PC-3 (cell line): ENCODE data around the gene GAS7.

Source experiments
- CTCF ChIP-seq: fragments of 300-600 bp; sonication (generic); conservative IDR thresholded peaks from 2 replicates; pipeline ENCODE4 v1.5.1; 2017; ENCODE audit warnings: antibody characterized with exemption, low read depth, mild to moderate bottlenecking, low read length
- EZH2 ChIP-seq: fragments of 300-600 bp; sonication (generic); IDR thresholded peaks from one replicate; pipeline ENCODE4 v1.6.1; 2017; ENCODE audit warnings: antibody characterized with exemption, mild to moderate bottlenecking, low read length; ENCODE audit not compliant: unreplicated experiment
- EZH2phosphoT487 ChIP-seq: fragments of 300-600 bp; sonication (generic); IDR thresholded peaks from 2 replicates; pipeline ENCODE4 v1.6.1; 2018; ENCODE audit warnings: mild to moderate bottlenecking, antibody characterized with exemption, low read length, borderline replicate concordance

DNA sequence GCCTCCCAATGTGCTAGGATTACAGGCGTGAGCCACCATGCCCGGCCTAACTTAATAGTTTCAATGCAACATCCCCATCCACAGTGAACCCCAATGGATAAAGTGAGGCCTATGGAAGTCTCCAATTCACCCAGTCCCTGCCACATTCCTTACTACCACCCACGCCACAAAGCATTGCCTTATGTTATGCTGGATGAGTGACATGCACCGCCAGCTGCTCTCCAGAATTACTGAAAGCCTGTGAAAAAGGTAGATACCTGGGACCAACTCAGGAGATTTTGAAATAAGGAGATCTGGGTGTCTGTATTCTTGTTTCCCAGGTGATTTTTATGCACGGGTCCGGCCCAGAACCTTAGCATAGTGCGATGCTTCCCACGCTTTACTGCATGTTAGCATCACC, 16.9 kb upstream of the GAS7 start:
- TF ChIP-seq CTCF = no peak
- no peak for TF ChIP-seq EZH2
- no peak for TF ChIP-seq EZH2phosphoT487
